NCI-H1436 (cell line): ENCODE measurements around the gene POLR1A.

Source experiments
- DNase-seq: peaks from one replicate; lab custom pipeline; 2025; lab: John Stamatoyannopoulos, UW

The POLR1A gene

GRCh38 chr2:86037795-86038192 is 67.9 kb downstream of the POLR1A start:
- no peak for DNase-seq

- DNase-seq: no peak
Measured at GRCh38 chr2:86037141-86037794, 68.4 kb downstream of the POLR1A start.

- no peak for DNase-seq
Measured at GRCh38 chr2:86036669-86037138, 69.0 kb downstream of the POLR1A start.

- peak; percentile 73 for DNase-seq
Measured at GRCh38 chr2:86035883-86036668, 69.6 kb downstream of the POLR1A start.

GRCh38 chr2:86035376-86035882 is 70.3 kb downstream of the POLR1A start:
- no peak for DNase-seq

- DNase-seq: no peak
Measured at GRCh38 chr2:86033751-86034692, 71.7 kb downstream of the POLR1A start.

- DNase-seq: no peak
Measured at GRCh38 chr2:86032861-86033595, 72.7 kb downstream of the POLR1A start.

GRCh38 chr2:86031606-86032005 is 74.1 kb downstream of the POLR1A start:
- no peak for DNase-seq

- no peak for DNase-seq
Measured at GRCh38 chr2:86031151-86031550, 74.5 kb downstream of the POLR1A start.

- no peak for DNase-seq
Measured at GRCh38 chr2:86029873-86030272, 75.8 kb downstream of the POLR1A start.

GRCh38 chr2:86028766-86029381 is 76.8 kb downstream of the POLR1A start:
- no peak for DNase-seq

GRCh38 chr2:86027922-86028765 is 77.5 kb downstream of the POLR1A start:
- DNase-seq: no peak

GRCh38 chr2:86027196-86027921 is 78.3 kb downstream of the POLR1A start:
- no peak for DNase-seq

- no peak for DNase-seq
Measured at GRCh38 chr2:86026744-86027065, 79.0 kb downstream of the POLR1A start.

GRCh38 chr2:86025976-86026743 is 79.5 kb downstream of the POLR1A start:
- no peak for DNase-seq

GRCh38 chr2:86025229-86025820 is 80.4 kb downstream of the POLR1A start:
- DNase-seq: no peak

- DNase-seq: no peak
Measured at GRCh38 chr2:86023366-86023712, 82.3 kb downstream of the POLR1A start.

- DNase-seq: no peak
Measured at GRCh38 chr2:86022661-86023365, 82.9 kb downstream of the POLR1A start.
